ENCODE data around the gene AKAP8L. TPM values are rescaled to one million over a fixed set of nuclear protein-coding genes. Genes with fewer than 3 reads are reported as not detected.

AKAP8L gene
- total and polyA plus RNA-seq, 9 of the 15 experiments (the other 6 are each of a cell fraction or from before 2014, with no cell fraction given) = 2.4 to 116 (median 70.7) TPM

- BruUV-seq (replicated peaks) = no TSS peak
- H3K27ac ChIP-seq (ENCODE audit: extremely low read depth, low read depth, low read length) = no peak overlapping the region
- H3K9ac ChIP-seq (ENCODE audit: insufficient read depth in 1 of 2, low read depth in 2 of 2, low read length in 2 of 2) = no peak overlapping the region
- H3K4me1 ChIP-seq (replicated peaks in 1 of 2; ENCODE audit: control insufficient read depth in 2 of 2, insufficient read depth in 2 of 2, low read length in 2 of 2) = peaks cover 11 to 26% of the 10 kb centered on the region in 2 experiments
- TF ChIP-seq, protein P1, sequence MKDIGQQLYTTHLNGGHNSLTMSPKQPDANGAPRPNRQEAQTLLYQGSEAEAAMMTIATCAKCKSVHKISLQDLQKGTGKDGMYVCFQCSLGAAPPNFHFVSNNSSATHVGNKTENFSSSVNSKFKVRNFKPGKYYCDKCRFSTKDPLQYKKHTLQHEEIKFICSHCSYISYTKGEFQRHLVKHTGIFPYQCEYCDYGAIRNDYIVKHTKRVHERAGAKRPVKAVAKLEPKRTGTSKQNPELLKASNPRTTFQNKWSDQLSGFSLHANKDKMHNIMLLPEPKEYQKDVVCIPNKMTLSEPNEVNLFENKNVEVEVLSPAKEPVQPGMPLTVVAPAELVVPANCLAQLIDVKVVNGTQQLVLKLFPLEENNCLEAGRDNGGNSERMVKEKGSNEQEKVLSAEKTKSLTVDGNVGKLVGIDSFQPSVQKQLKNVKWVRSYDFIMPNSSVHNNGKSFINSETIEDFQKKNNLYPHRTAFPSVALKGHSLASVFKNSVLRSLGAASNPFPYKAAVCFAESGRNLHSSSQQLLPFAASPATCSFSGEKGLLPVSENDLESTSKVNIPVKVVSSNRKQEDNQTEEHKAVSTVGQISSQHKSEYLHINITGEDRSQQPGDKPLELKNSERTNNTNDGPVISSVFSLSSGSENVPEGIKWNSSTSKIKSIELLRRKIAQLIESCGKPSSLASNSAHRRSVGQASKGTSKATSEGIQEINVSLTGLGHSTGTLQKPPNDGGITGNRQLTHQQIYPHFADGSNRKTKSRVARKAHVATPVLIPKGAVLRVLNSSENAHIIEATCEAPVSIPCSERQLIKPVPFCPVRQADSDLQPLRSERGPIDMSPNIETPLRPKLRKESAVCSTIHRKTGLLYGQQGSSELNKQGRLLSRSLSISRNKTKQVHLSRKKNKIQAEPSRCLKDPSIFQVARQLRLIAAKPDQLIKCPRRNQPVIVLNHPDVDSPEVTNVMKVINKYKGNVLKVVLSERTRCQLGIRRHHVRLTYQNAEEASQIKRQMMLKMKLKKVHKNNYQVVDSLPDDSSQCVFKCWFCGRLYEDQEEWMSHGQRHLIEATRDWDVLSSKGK (CRISPR knock-in tag; IDR thresholded peaks at IDR 0.05) = no peak
- TF ChIP-seq KLF10 (CRISPR knock-in tag; IDR thresholded peaks at IDR 0.05) = no peak
- no peak for TF ChIP-seq SRSF9 (IDR thresholded peaks at IDR 0.05; ENCODE audit: borderline replicate concordance, low read depth, low read length)
- ATAC-seq (no peak), DNase-seq (ENCODE audit: extremely low read depth in 1 of 4, low spot score in 3 of 4) (no peak), FAIRE-seq (no peak)
- no peaks in the 10 kb centered on the region for H3K79me2 ChIP-seq (ENCODE audit: control insufficient read depth, insufficient read depth, low read length)
- H3K27me3 ChIP-seq (ENCODE audit: control insufficient read depth in 2 of 2, insufficient read depth in 2 of 2, low read length in 2 of 2) = peaks cover 8 to 54% of the 10 kb centered on the region in 2 experiments; a peak in 3 of 5 replicates
- no peak overlapping the region for H2AFZ ChIP-seq (ENCODE audit: low read depth, low read length)
- CTCF ChIA-PET (ENCODE audit: low intra/inter-chr PET ratio) = no interaction called here
- no peaks in the 10 kb centered on the region for H3K9me1 ChIP-seq (ENCODE audit: control insufficient read depth, insufficient read depth, low read length)
- WGBS (ENCODE audit: insufficient coverage, low coverage, missing lambda C conversion rate) = 9% methylated on average over 9 of the region's 9 CpGs
- H3K4me2 ChIP-seq (ENCODE audit: insufficient read depth, low read length) = no peak overlapping the region
- H3K9me3 ChIP-seq (replicated peaks; ENCODE audit: control insufficient read depth, insufficient read depth, low read depth, low read length) = no peaks in the 10 kb centered on the region
- H4K20me1 ChIP-seq (replicated peaks; ENCODE audit: control insufficient read depth, insufficient read depth, low read length) = no peaks in the 10 kb centered on the region; the same call in 1 of the 2 replicates
- POLR2A ChIA-PET = no interaction called here
- intact Hi-C loops (cut with micrococcal nuclease) (no loop called here), in situ Hi-C loops (cut with MboI) (no loop called here)
- H3K4me3 ChIP-seq = no peak overlapping the region
- H3K36me3 ChIP-seq (ENCODE audit: control insufficient read depth, insufficient read depth, low read length) = no peaks in the 10 kb centered on the region
These were observed 26.4 kb upstream of the AKAP8L start for GRCh38 chr19:15445227-15445605.
